HG02981 (cell line): ENCODE results near the gene USP49.
"Not testable (repeated sequence)": the region's sequence is repeated elsewhere in the genome, so short reads cannot be mapped to it uniquely, and the experiment has no call there.

ENCODE experiments used
- ATAC-seq: cut with Tn5 transposase; IDR thresholded peaks from one replicate; pipeline ENCODE4 v1.9.1; 2021; ENCODE audit warnings: mild to moderate bottlenecking, moderate library complexity; ENCODE audit not compliant: unreplicated experiment

The USP49 gene

DNA sequence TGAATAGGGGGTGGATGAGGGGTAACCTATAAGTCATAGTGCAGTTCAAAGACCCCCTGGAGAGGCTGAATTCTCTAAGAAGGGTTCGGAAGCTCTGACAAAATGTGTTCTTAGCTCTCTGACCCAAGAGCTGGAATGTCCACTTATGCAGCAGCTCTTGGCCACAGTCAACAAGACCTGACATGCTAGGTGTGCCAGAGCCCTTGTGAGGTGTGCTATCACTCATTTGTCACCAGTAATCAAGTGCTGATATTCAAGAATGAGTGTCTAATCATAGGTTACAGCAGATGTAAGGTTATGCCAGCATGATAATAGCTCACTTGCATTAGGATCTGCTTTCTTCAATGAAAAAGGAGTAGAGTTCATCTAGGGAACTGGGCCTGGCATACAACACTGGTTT is 79.6 kb downstream of the USP49 start:
- ATAC-seq: no peak

- ATAC-seq: no peak
These were observed 80.5 kb downstream of the USP49 start for GRCh38 chr6:41814629-41815028.

GRCh38 chr6:41813956-41814355 is 81.2 kb downstream of the USP49 start:
- no peak for ATAC-seq

GRCh38 chr6:41813469-41813868 is 81.7 kb downstream of the USP49 start:
- no peak for ATAC-seq

DNA sequence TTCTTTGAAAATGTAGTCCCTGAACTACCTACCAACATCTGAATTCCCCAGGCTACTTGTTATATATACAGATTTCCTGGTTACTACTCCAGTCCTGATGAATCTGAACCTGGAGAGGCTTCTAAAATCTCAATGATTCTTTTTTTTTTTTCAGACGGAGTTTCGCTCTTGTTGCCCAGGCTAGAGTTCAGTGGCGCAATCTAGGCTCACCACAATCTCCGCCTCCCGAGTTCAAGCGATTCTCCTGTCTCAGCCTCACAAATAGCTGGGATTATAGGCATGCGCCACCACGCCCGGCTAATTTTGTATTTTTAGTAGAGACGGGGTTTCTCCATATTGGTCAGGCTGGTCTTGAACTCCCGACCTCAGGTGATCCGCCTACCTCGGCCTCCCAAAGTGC is 83.2 kb downstream of the USP49 start:
- not testable (repeated sequence) for ATAC-seq

GRCh38 chr6:41811095-41811494 is 84.1 kb downstream of the USP49 start:
- ATAC-seq: no peak

DNA sequence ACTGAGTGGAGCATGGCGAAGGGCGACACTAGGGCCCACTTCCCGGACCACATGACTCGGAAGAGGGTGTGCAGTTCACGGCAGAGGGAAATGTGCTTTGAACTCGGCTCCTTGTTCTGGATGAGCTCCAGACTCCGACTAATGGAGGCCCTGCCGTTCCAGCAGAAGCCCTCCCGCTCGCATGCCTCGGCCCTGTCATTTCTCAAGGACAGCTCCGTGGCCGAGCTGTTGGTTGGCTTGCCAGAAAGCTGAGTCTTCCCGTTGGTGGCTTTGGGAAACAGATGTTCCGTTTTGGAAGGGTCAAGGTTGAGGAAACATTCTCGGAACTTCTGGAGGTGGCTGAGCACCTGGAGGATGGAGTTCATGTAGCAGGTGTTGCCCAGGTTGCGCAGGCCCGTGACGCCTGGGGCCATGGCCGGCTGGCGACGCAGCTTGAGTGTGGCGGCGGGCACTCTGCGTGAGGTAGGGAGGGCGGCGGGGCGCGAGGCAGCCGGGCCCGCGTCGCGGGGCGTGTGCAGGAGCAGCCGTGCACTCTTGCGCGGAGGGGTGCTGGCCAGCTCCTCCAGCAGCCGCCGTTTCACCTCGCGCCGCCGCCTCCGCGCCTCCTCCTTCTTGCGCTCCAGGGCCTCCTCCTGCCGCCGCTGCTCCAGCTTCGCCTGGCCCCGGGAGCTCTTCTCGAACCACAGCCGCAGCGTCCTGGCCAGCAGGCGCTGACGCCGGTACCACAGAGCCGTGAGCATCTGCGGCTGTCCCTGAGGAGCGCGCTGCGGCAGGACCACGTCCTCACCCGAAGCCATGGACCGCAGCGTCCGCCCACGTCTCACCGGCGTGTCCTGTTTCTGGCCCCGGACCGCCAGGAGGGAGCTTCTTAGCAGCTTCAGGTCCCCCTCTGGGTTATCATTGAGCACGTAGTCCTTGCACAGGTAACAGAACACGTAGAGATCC is 89.1 kb downstream of the USP49 start:
- ATAC-seq: no peak

DNA sequence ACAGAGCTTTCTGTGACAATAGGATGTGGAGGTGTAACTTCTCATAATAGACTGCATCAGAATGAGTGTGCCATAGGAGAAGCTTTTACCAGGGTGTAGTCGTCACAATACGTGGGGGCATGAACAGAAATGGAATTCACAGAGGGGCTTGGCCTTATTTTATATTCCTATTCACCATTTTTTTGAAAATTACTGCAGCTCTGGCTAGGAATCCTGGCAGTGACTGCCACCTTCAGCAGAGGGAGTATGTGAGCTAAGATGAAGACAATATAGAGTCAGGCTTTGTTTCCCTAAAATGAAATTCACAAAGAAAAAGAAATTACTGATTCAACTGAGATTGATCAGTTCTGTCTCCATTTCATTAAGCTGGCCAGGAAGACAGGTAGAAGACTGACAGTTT is 93.8 kb downstream of the USP49 start:
- no peak for ATAC-seq

DNA sequence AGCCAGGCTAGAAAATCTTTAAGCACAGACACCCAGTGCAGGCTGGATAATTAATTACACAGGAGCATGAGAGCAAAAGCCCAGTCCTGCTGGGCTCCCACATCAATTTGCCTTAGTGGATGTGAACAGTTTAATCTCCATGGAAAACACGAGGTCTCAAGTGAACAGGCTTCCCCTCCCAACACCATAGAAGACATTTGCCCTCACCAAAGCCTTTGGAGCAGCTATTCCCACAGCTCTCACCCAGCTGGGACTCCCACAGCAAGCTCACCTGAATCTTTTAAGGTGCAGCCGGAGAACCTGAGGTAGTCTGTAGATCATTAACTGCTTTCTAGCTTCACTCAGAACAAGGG is 95.6 kb downstream of the USP49 start:
- ATAC-seq: no peak

- ATAC-seq: no peak
These were observed 96.1 kb downstream of the USP49 start for GRCh38 chr6:41798901-41799558.

DNA sequence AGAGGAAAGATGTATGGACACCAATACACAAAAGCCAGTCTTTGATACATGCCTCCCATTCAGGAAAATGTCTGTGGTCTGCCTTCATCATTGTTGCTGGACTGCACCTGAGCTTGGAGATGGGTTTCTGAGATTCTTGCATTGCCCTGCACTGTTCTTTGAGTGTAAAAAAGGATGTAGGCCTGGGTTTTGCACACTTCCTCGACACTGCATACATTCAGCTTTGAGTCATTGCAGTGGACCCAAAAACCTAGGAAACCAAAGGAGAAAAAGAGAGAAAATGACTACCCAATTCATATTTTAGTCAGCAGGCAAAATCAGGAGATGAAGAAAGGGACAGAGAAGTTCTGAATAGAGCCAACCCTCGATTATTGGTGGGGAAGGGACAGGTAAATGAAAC is 98.7 kb downstream of the USP49 start:
- ATAC-seq: no peak

DNA sequence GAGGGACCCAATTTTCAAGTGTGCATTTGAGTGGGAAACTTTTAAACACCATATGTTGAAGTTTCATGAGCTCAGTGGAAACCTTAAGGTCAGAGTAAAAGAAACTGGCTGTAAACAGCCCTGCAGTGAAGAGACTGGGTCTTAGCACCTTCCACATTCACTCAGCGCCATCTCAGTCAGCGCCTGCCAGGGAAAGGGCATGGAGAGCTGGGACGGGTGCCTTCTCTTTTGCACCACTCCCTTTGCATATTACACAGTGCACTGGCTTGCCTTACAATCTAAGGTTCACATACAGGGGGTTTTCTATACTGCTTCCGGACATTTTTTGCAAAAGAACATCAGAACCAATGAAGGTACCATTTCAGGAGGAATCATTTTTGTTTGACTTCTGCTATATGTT is 103.2 kb downstream of the USP49 start:
- no peak for ATAC-seq

DNA sequence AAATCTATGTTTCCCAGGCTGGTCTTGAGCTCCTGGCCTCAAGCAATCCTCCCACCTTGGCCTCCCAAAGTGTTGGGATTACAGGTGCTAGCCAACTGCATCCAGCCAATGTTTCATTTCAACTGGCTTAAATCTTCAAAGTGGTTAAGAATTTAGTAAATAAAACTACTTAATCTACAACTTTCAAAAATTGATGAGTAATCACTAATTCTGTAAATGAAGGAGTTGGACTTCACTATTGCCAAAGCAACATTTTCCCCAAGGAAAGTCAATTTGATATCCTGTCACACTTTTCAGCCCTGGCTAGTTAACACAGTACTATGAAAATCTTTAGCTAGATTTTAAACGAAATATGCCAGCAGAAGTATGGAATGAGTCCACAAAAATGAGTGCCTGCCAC is 103.9 kb downstream of the USP49 start:
- no peak for ATAC-seq

GRCh38 chr6:41790045-41790444 is 105.1 kb downstream of the USP49 start:
- no peak for ATAC-seq

DNA sequence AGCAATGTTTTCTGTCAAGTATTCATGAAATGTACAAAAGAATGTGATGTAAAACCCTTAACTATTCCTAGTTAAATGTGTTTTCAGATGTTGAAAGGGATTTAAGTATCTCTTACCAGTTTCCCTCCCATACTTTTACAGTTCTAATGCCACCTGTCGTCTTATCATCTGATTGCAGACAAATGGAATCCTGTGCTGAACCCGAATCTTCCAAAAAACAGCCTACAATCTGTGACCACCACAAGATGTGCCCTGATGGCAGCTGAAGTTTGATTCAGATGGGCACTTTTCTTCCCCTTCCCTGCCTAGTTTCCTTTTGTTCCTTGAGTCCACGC is 105.8 kb downstream of the USP49 start:
- no peak for ATAC-seq

- peak; percentile 86 for ATAC-seq
These were observed 107.8 kb downstream of the USP49 start, which contains the start of gene TOMM6 for GRCh38 chr6:41787219-41787917. TOMM6 (plus strand) TSS chr6:41787694; CDS start chr6:41787698, 4 bp downstream.

DNA sequence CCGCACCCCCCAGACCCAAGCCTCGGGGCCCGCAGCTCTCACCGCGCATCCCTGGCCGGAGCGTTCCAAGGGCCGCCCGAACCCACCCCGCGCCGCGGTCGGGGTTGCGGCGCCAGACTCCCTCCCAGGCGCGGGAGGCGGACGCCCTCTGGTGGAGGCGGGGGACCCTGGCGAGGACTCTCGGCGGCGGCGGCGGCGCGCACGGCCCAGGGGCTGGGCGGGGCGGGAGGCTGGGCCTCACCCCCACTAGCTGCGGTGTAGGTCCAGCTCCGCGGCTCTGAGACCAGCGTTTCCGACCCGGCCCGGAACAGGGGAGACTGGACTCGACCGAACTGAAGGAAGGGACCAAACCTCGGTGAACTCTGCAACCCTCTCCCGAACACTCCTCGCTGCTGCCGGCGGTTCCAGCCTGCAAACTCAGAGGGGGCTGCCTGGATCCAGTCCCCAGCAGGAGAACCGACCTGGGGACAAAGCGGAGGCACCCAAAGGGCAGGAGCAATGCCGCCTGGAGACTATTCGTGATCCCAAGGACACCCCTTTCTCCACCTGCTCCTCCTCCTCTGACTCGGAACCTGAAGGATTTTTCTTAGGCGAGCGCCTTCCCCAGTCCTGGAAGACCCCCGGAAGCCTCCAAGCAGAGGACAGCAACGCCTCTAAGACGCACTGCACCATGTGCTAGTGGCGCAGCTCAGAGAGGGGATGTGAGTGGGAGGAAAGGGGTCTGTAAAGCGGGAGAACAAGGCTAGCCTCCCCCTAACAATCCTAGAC is 108.5 kb downstream of the USP49 start:
- peak; percentile 55 for ATAC-seq

- ATAC-seq: no peak
These were observed 109.3 kb downstream of the USP49 start for GRCh38 chr6:41785689-41786450.

- ATAC-seq: no peak
These were observed 109.9 kb downstream of the USP49 start for GRCh38 chr6:41785254-41785653.

- ATAC-seq: no peak
These were observed 110.5 kb downstream of the USP49 start for GRCh38 chr6:41784581-41785171.
